GM12872 (cell line): ENCODE data around the gene PRKG1.

Experiments
- CTCF ChIP-seq: IDR thresholded peaks from 3 replicates; pipeline ENCODE4 v1.5.1; 2011; ENCODE audit warnings: low read depth, mild to moderate bottlenecking, low read length, moderate library complexity; ENCODE audit not compliant: insufficient read depth

The PRKG1 gene

GRCh38 chr10:52092390-52092789, 1018.1 kb downstream of the PRKG1 start:
- TF ChIP-seq CTCF = no peak

GRCh38 chr10:52098130-52098529, 1023.8 kb downstream of the PRKG1 start:
- TF ChIP-seq CTCF = no peak

GRCh38 chr10:52099026-52099600, 1024.8 kb downstream of the PRKG1 start:
- TF ChIP-seq CTCF = no peak

- TF ChIP-seq CTCF = no peak
These were observed 1025.8 kb downstream of the PRKG1 start for GRCh38 chr10:52100011-52100547.

GRCh38 chr10:52105301-52105700, 1031.0 kb downstream of the PRKG1 start:
- no peak for TF ChIP-seq CTCF

- TF ChIP-seq CTCF = no peak
These were observed 1031.7 kb downstream of the PRKG1 start for GRCh38 chr10:52106011-52106410.

- TF ChIP-seq CTCF = no peak
These were observed 1032.6 kb downstream of the PRKG1 start for GRCh38 chr10:52106899-52107298.
